Neural cell (in vitro differentiated cells): ENCODE measurements around the gene MIGA2.

Experiments used
- EZH2 ChIP-seq: fragments of 200-600, 300-800 bp; shearing (Covaris generic), sonication (generic); IDR thresholded peaks from 2 replicates; pipeline ENCODE4 v1.6.1; 2014; ENCODE audit warnings: antibody characterized with exemption, low read length, borderline replicate concordance, mild to moderate bottlenecking; ENCODE audit not compliant: insufficient read depth, poor library complexity, severe bottlenecking
- TF ChIP-seq, protein P1 (sequence below): fragments of 450-650 bp; IDR thresholded peaks from 2 replicates; pipeline ENCODE4 v1.5.1; 2014; ENCODE audit warnings: antibody characterized with exemption, mild to moderate bottlenecking, moderate library complexity; ENCODE audit not compliant: poor library complexity, severe bottlenecking

DNA sequence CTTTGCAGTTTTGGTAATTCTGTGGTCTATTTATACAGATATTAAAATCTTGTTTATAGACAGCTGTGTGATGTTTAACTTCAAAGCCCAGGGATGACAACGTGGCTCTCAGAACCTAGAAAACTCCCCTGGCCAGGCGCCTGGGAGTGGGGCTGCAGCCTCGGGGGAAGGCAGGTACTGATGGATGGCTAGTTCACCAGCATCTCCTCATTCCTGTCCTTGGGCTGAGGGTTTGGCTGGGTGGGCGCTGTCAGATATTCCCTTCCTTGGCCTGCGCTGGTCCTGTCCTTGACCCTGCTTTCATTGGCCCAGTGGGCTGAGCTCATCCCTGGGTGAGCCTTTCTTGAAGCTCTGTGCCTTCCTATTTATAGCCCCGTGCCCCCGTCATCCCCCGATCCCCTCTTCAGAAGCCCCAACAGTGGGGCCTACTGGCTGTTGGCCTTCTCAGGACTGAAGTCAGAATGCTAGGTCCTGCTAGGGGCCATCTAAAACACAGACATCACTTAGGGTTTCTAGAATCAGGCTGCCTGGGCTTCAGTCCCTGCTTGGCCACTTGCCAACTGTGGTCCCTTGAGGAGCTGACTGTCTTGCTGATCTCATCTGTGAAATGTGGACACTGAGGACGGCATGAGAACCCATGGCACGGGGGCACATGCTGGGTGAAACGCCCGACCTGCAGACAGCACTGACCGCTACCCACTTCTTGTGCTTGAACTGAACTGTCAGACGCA, 29.2 kb upstream of the MIGA2 start:
- no peak for TF ChIP-seq EZH2
- TF ChIP-seq, protein P1, sequence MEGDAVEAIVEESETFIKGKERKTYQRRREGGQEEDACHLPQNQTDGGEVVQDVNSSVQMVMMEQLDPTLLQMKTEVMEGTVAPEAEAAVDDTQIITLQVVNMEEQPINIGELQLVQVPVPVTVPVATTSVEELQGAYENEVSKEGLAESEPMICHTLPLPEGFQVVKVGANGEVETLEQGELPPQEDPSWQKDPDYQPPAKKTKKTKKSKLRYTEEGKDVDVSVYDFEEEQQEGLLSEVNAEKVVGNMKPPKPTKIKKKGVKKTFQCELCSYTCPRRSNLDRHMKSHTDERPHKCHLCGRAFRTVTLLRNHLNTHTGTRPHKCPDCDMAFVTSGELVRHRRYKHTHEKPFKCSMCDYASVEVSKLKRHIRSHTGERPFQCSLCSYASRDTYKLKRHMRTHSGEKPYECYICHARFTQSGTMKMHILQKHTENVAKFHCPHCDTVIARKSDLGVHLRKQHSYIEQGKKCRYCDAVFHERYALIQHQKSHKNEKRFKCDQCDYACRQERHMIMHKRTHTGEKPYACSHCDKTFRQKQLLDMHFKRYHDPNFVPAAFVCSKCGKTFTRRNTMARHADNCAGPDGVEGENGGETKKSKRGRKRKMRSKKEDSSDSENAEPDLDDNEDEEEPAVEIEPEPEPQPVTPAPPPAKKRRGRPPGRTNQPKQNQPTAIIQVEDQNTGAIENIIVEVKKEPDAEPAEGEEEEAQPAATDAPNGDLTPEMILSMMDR, result peak; percentile 46
